ENCODE results near the gene TMEM108. TPM values are rescaled to one million over a fixed set of nuclear protein-coding genes. Genes with fewer than 3 reads are reported as not detected.

Gene TMEM108
- total and polyA plus RNA-seq, 5 donors from 2014 or later = 0.11 TPM; not detected in 4

DNA sequence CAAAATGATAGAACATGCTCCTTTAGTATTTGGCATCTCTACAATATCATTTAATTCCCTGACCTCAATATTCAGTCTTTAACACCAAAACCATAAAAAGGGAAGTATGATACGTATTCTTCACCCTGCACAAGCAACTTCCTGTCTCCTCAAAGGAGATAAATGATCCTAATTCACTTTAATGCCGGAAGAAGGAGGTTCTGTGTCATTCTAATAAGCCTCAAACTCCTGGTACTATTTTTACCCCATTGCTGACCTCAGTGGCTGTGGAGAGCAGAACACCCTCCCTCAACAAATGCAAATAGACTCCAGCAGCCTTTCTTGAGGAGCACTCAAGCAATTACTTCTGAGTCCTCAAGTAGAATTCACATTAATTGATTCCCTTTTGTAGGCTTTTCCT lies 173.3 kb downstream of the TMEM108 start:
- Mint-ChIP-seq H3K9me3 (no peaks in the 10 kb centered on the region), H3K27ac (no peak overlapping the region), H3K4me3 (no peak overlapping the region), H3K36me3 (no peaks in the 10 kb centered on the region), H3K27me3 (peaks cover 14% of the 10 kb centered on the region), H3K4me1 (peaks cover 0 to 2% (median 0%) of the 10 kb centered on the region in 4 donors)
- ATAC-seq (ENCODE audit: low read depth in 2 of 2) (no peak), DNase-seq (peak in 1 of 3 donors; percentile 6)
- Histone ChIP-seq H3K36me3 (ENCODE audit: control insufficient read depth, insufficient read depth, low read length) (no peaks in the 10 kb centered on the region), H3K9me3 (ENCODE audit: control insufficient read depth in 2 of 2, low read length in 2 of 2) (no peaks in the 10 kb centered on the region), H3K27me3 (ENCODE audit: control insufficient read depth, insufficient read depth, low read length) (no peaks in the 10 kb centered on the region), H3K27ac (ENCODE audit: insufficient read depth, low read length, poor library complexity, severe bottlenecking) (no peak overlapping the region), H3K4me3 (ENCODE audit: low read depth, low read length) (no peak overlapping the region), H3K4me1 (ENCODE audit: control insufficient read depth, insufficient read depth, low read length, poor library complexity, severe bottlenecking) (no peaks in the 10 kb centered on the region)

- H3K36me3 ChIP-seq (ENCODE audit: control insufficient read depth, insufficient read depth, low read length) = no peaks in the 10 kb centered on the region
- H3K4me1 ChIP-seq (ENCODE audit: control insufficient read depth, insufficient read depth, low read length, poor library complexity, severe bottlenecking) = no peaks in the 10 kb centered on the region
- H3K27ac ChIP-seq (ENCODE audit: insufficient read depth, low read length, poor library complexity, severe bottlenecking) = no peak overlapping the region
- H3K4me3 ChIP-seq (ENCODE audit: low read depth, low read length) = no peak overlapping the region
- Mint-ChIP-seq H3K27me3 (peaks cover 14% of the 10 kb centered on the region), H3K4me1 (peaks cover 0 to 2% (median 0%) of the 10 kb centered on the region in 4 donors), H3K36me3 (no peaks in the 10 kb centered on the region), H3K4me3 (no peak overlapping the region), H3K9me3 (peaks cover 0 to under 1% (median 0%) of the 10 kb centered on the region in 7 donors), H3K27ac (no peak overlapping the region)
- ATAC-seq (ENCODE audit: low read depth in 2 of 2) (no peak), DNase-seq (no peak)
- no peaks in the 10 kb centered on the region for H3K9me3 ChIP-seq (ENCODE audit: control insufficient read depth in 2 of 2, low read length in 2 of 2)
- no peaks in the 10 kb centered on the region for H3K27me3 ChIP-seq (ENCODE audit: control insufficient read depth, insufficient read depth, low read length)
These were observed 173.7 kb downstream of the TMEM108 start for GRCh38 chr3:133211856-133212255.

GRCh38 chr3:133213937-133214336 lies 175.7 kb downstream of the TMEM108 start:
- peaks cover 14% of the 10 kb centered on the region for H3K27me3 Mint-ChIP-seq

DNA sequence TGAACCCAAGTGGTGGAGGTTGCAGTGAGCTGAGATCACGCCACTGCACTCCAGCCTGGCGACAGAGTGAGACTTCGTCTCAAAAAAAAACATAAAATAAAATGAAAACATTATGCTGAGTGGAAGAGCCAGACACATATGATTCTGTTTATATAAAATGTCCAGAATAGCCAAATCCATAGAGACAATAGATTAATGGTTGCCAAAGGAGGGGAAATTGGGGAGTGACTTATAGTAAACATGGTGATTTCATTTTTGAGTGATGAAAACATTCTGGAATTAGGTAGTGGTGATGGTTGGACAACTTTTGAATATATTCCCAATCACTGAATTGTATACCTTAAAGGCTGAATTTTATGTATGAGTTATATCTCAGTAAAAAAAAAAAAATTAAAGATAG lies 189.6 kb downstream of the TMEM108 start:
- H3K27ac Mint-ChIP-seq = no peak overlapping the region
- Histone ChIP-seq H3K9me3 (ENCODE audit: control insufficient read depth in 2 of 2, low read length in 2 of 2) (peaks cover 4 to 6% of the 10 kb centered on the region in 2 experiments), H3K4me3 (ENCODE audit: low read depth, low read length) (no peak overlapping the region), H3K27ac (ENCODE audit: insufficient read depth, low read length, poor library complexity, severe bottlenecking) (no peak overlapping the region), H3K36me3 (ENCODE audit: control insufficient read depth, insufficient read depth, low read length) (no peaks in the 10 kb centered on the region), H3K27me3 (ENCODE audit: control insufficient read depth, insufficient read depth, low read length) (peaks cover 2% of the 10 kb centered on the region), H3K4me1 (ENCODE audit: control insufficient read depth, insufficient read depth, low read length, poor library complexity, severe bottlenecking) (no peaks in the 10 kb centered on the region)
- H3K36me3 Mint-ChIP-seq = no peaks in the 10 kb centered on the region
- H3K9me3 Mint-ChIP-seq = peaks cover 0 to 15% (median 3%) of the 10 kb centered on the region in 7 donors
- no peak overlapping the region for H3K4me3 Mint-ChIP-seq
- ATAC-seq (ENCODE audit: low read depth in 2 of 2) (no peak), DNase-seq (no peak)
- peaks cover 4% of the 10 kb centered on the region for H3K27me3 Mint-ChIP-seq
- no peaks in the 10 kb centered on the region for H3K4me1 Mint-ChIP-seq

More at GRCh38 chr3:133213937-133214336, 175.7 kb downstream of the TMEM108 start:
- Histone ChIP-seq H3K27ac (ENCODE audit: insufficient read depth, low read length, poor library complexity, severe bottlenecking) (no peak overlapping the region), H3K4me1 (ENCODE audit: control insufficient read depth, insufficient read depth, low read length, poor library complexity, severe bottlenecking) (no peaks in the 10 kb centered on the region), H3K4me3 (ENCODE audit: low read depth, low read length) (no peak overlapping the region), H3K36me3 (ENCODE audit: control insufficient read depth, insufficient read depth, low read length) (no peaks in the 10 kb centered on the region), H3K27me3 (ENCODE audit: control insufficient read depth, insufficient read depth, low read length) (no peaks in the 10 kb centered on the region), H3K9me3 (ENCODE audit: control insufficient read depth in 2 of 2, low read length in 2 of 2) (no peaks in the 10 kb centered on the region)
- Mint-ChIP-seq H3K4me1 (peaks cover 0 to 2% (median 0%) of the 10 kb centered on the region in 4 donors), H3K36me3 (no peaks in the 10 kb centered on the region), H3K4me3 (no peak overlapping the region), H3K27ac (no peak overlapping the region), H3K9me3 (peaks cover 0 to 5% (median 2%) of the 10 kb centered on the region in 7 donors)
- DNase-seq (no peak), ATAC-seq (ENCODE audit: low read depth in 2 of 2) (no peak)

GRCh38 chr3:133230195-133230594 lies 192.0 kb downstream of the TMEM108 start:
- no peak overlapping the region for H3K4me3 Mint-ChIP-seq
- H3K27ac Mint-ChIP-seq = no peak overlapping the region
- no peak for DNase-seq
- no peaks in the 10 kb centered on the region for H3K36me3 Mint-ChIP-seq
- Histone ChIP-seq H3K9me3 (ENCODE audit: control insufficient read depth in 2 of 2, low read length in 2 of 2) (no peaks in the 10 kb centered on the region), H3K4me3 (ENCODE audit: low read depth, low read length) (no peak overlapping the region), H3K27ac (ENCODE audit: insufficient read depth, low read length, poor library complexity, severe bottlenecking) (no peak overlapping the region), H3K36me3 (ENCODE audit: control insufficient read depth, insufficient read depth, low read length) (no peaks in the 10 kb centered on the region), H3K27me3 (ENCODE audit: control insufficient read depth, insufficient read depth, low read length) (peaks cover 2% of the 10 kb centered on the region), H3K4me1 (ENCODE audit: control insufficient read depth, insufficient read depth, low read length, poor library complexity, severe bottlenecking) (no peaks in the 10 kb centered on the region)
- H3K27me3 Mint-ChIP-seq = no peaks in the 10 kb centered on the region
- ATAC-seq (ENCODE audit: low read depth in 2 of 2) = no peak
- H3K4me1 Mint-ChIP-seq = no peaks in the 10 kb centered on the region
- H3K9me3 Mint-ChIP-seq = peaks cover 0 to 8% (median 0%) of the 10 kb centered on the region in 7 donors

DNA sequence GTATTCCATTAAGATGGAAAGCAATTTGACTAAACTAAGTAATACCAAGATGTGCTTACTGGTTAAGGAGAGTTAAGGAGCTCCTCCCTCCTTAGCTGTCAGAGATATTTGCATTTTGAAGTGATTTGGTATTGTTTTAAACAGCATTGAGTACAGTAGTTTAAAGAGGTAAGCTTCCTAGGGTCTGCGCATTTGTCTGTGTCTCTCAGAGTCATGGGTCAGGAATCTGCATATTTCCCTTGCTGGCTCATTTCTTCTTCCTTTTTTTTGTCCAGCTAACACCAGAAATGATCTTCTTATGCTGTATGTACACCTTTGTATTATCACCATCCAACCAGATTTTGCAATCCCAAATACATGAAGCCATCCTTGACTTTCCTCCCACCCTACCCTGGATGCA lies 198.7 kb downstream of the TMEM108 start:
- Mint-ChIP-seq H3K4me3 (no peak overlapping the region), H3K27me3 (peaks cover 8% of the 10 kb centered on the region), H3K36me3 (no peaks in the 10 kb centered on the region), H3K4me1 (no peaks in the 10 kb centered on the region), H3K27ac (no peak overlapping the region), H3K9me3 (peaks cover 0 to 4% (median 0%) of the 10 kb centered on the region in 7 donors)
- no peak for ATAC-seq (ENCODE audit: low read depth in 2 of 2)
- no peaks in the 10 kb centered on the region for H3K9me3 ChIP-seq (ENCODE audit: control insufficient read depth in 2 of 2, low read length in 2 of 2)
- H3K4me1 ChIP-seq (ENCODE audit: control insufficient read depth, insufficient read depth, low read length, poor library complexity, severe bottlenecking) = no peaks in the 10 kb centered on the region
- no peak overlapping the region for H3K27ac ChIP-seq (ENCODE audit: insufficient read depth, low read length, poor library complexity, severe bottlenecking)
- no peak overlapping the region for H3K4me3 ChIP-seq (ENCODE audit: low read depth, low read length)
- no peak for DNase-seq
- peaks cover 4% of the 10 kb centered on the region for H3K27me3 ChIP-seq (ENCODE audit: control insufficient read depth, insufficient read depth, low read length)
- no peaks in the 10 kb centered on the region for H3K36me3 ChIP-seq (ENCODE audit: control insufficient read depth, insufficient read depth, low read length)

- no peak overlapping the region for H3K27ac ChIP-seq (ENCODE audit: insufficient read depth, low read length, poor library complexity, severe bottlenecking)
- H3K9me3 Mint-ChIP-seq = peaks cover 0 to 4% (median 0%) of the 10 kb centered on the region in 7 donors
- H3K9me3 ChIP-seq (ENCODE audit: control insufficient read depth in 2 of 2, low read length in 2 of 2) = no peaks in the 10 kb centered on the region
- H3K4me3 ChIP-seq (ENCODE audit: low read depth, low read length) = no peak overlapping the region
- DNase-seq (no peak), ATAC-seq (ENCODE audit: low read depth in 2 of 2) (no peak)
- no peak overlapping the region for H3K4me3 Mint-ChIP-seq
- peaks cover 8% of the 10 kb centered on the region for H3K27me3 Mint-ChIP-seq
- no peaks in the 10 kb centered on the region for H3K36me3 ChIP-seq (ENCODE audit: control insufficient read depth, insufficient read depth, low read length)
- peaks cover 3% of the 10 kb centered on the region for H3K27me3 ChIP-seq (ENCODE audit: control insufficient read depth, insufficient read depth, low read length)
- H3K4me1 ChIP-seq (ENCODE audit: control insufficient read depth, insufficient read depth, low read length, poor library complexity, severe bottlenecking) = no peaks in the 10 kb centered on the region
- no peaks in the 10 kb centered on the region for H3K36me3 Mint-ChIP-seq
- no peak overlapping the region for H3K27ac Mint-ChIP-seq
- no peaks in the 10 kb centered on the region for H3K4me1 Mint-ChIP-seq
These were observed 199.2 kb downstream of the TMEM108 start for GRCh38 chr3:133237380-133237779.

DNA sequence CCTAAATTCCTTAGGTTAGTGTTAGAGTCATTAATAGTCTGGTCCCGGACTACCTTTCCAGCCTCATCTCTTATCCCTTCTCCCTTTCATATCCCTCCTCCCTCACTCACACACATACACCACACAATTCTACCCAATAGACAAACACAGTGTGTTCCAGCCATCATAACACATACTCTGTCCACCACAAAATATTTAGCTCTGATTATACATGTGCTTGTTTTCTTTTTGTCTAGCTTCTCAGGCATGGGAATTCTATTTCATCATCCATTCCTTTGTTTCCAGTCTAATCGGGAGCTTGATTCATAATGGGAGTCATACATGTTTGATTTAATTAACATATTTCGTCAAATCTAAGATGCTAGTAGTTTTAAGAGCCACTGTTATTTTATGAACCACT lies 199.8 kb downstream of the TMEM108 start:
- no peak overlapping the region for H3K4me3 Mint-ChIP-seq
- H3K4me1 Mint-ChIP-seq = no peaks in the 10 kb centered on the region
- DNase-seq = no peak
- Histone ChIP-seq H3K9me3 (ENCODE audit: control insufficient read depth in 2 of 2, low read length in 2 of 2) (no peaks in the 10 kb centered on the region), H3K27ac (ENCODE audit: insufficient read depth, low read length, poor library complexity, severe bottlenecking) (no peak overlapping the region), H3K36me3 (ENCODE audit: control insufficient read depth, insufficient read depth, low read length) (no peaks in the 10 kb centered on the region), H3K27me3 (ENCODE audit: control insufficient read depth, insufficient read depth, low read length) (peaks cover 3% of the 10 kb centered on the region), H3K4me1 (ENCODE audit: control insufficient read depth, insufficient read depth, low read length, poor library complexity, severe bottlenecking) (no peaks in the 10 kb centered on the region), H3K4me3 (ENCODE audit: low read depth, low read length) (no peak overlapping the region)
- H3K27me3 Mint-ChIP-seq = peaks cover 11% of the 10 kb centered on the region
- peaks cover 0 to 4% (median 0%) of the 10 kb centered on the region in 7 donors for H3K9me3 Mint-ChIP-seq
- no peak overlapping the region for H3K27ac Mint-ChIP-seq
- H3K36me3 Mint-ChIP-seq = no peaks in the 10 kb centered on the region
- ATAC-seq (ENCODE audit: low read depth in 2 of 2) = no peak

All from CD4-positive, CD25-positive, alpha-beta regulatory T cell (primary cell).